Measurements from ENCODE around the gene DHX29.

- TF ChIP-seq, protein P1, sequence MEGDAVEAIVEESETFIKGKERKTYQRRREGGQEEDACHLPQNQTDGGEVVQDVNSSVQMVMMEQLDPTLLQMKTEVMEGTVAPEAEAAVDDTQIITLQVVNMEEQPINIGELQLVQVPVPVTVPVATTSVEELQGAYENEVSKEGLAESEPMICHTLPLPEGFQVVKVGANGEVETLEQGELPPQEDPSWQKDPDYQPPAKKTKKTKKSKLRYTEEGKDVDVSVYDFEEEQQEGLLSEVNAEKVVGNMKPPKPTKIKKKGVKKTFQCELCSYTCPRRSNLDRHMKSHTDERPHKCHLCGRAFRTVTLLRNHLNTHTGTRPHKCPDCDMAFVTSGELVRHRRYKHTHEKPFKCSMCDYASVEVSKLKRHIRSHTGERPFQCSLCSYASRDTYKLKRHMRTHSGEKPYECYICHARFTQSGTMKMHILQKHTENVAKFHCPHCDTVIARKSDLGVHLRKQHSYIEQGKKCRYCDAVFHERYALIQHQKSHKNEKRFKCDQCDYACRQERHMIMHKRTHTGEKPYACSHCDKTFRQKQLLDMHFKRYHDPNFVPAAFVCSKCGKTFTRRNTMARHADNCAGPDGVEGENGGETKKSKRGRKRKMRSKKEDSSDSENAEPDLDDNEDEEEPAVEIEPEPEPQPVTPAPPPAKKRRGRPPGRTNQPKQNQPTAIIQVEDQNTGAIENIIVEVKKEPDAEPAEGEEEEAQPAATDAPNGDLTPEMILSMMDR (optimal IDR thresholded peaks at IDR 0.05 in 1 of 3, IDR thresholded peaks at IDR 0.05 in 1 of 3, conservative IDR thresholded peaks at IDR 0.05 in 1 of 3; ENCODE audit: extremely low read depth in 1 of 3, insufficient read depth in 2 of 3, low read length in 3 of 3), result peak in 2 of 3 experiments; percentile 26 to 48
- TF ChIP-seq EZH2 (IDR thresholded peaks at IDR 0.05; ENCODE audit: low read length), result no peak
Observed at GRCh38 chr5:55324815-55325418, 17.4 kb upstream of the DHX29 start.
